Fibroblast of skin of scalp (primary cell): ENCODE data around the gene ODAD4.

Experiments used
- DNase-seq: peaks from one replicate; pipeline ENCODE4 v3.0.0-alpha.2; 2013

ODAD4 gene

GRCh38 chr17:41972571-41973407 lies 42.4 kb downstream of the ODAD4 start:
- no peak for DNase-seq

- no peak for DNase-seq
Measured at GRCh38 chr17:41973408-41973811, 43.0 kb downstream of the ODAD4 start.

- no peak for DNase-seq
Measured at GRCh38 chr17:41974031-41974430, 43.6 kb downstream of the ODAD4 start.

GRCh38 chr17:41974658-41975057 lies 44.2 kb downstream of the ODAD4 start:
- DNase-seq = no peak

GRCh38 chr17:41975099-41976083 lies 45.0 kb downstream of the ODAD4 start:
- no peak for DNase-seq

- DNase-seq = no peak
Measured at GRCh38 chr17:41976142-41976768, 45.8 kb downstream of the ODAD4 start.

- no peak for DNase-seq
Measured at GRCh38 chr17:41977991-41978390, 47.6 kb downstream of the ODAD4 start.

GRCh38 chr17:41982026-41982760 lies 51.8 kb downstream of the ODAD4 start:
- DNase-seq = no peak

- DNase-seq = no peak
Measured at GRCh38 chr17:41984454-41984853, 54.0 kb downstream of the ODAD4 start.

GRCh38 chr17:41985919-41986318 lies 55.5 kb downstream of the ODAD4 start:
- no peak for DNase-seq

GRCh38 chr17:41986634-41987033 lies 56.2 kb downstream of the ODAD4 start:
- DNase-seq = no peak

- DNase-seq = no peak
Measured at GRCh38 chr17:41987642-41988041, 57.2 kb downstream of the ODAD4 start.

- no peak for DNase-seq
Measured at GRCh38 chr17:41988418-41988817, 58.0 kb downstream of the ODAD4 start.

- DNase-seq = no peak
Measured at GRCh38 chr17:41989702-41990419, 59.4 kb downstream of the ODAD4 start.

GRCh38 chr17:41992576-41992975 lies 62.2 kb downstream of the ODAD4 start:
- DNase-seq = peak; percentile 17

GRCh38 chr17:41996855-41997164 lies 66.4 kb downstream of the ODAD4 start:
- DNase-seq = no peak

- no peak for DNase-seq
Measured at GRCh38 chr17:41998497-41998896, 68.1 kb downstream of the ODAD4 start.

GRCh38 chr17:42000413-42001133 lies 70.2 kb downstream of the ODAD4 start:
- DNase-seq = no peak

GRCh38 chr17:42001729-42002128 lies 71.3 kb downstream of the ODAD4 start:
- no peak for DNase-seq

- no peak for DNase-seq
Measured at GRCh38 chr17:42002175-42002791, 71.9 kb downstream of the ODAD4 start.
